ENCODE results near the gene TP53I13. TPM values are rescaled to one million over a fixed set of nuclear protein-coding genes. Genes with fewer than 3 reads are reported as not detected.

TP53I13 gene
- total RNA-seq, 8 experiments from 2014 or later, result 13.0 to 39.6 (median 20.8) TPM

- in situ Hi-C loops (cut with MboI; ENCODE audit: low pct_unique_long_range_greater_than_20kb in 2 of 9, low sequenced_read_pairs in 9 of 9, unreplicated experiment in 9 of 9), result loop anchor here in 1 of 9 experiments (25.0 kb wide), 1 partner anchor 470 kb away; no protein-coding TSS in a partner anchor
- H3K4me3 ChIP-seq, result no peak overlapping the region
- no peak overlapping the region for H3K27ac ChIP-seq
- H3K4me1 ChIP-seq (replicated peaks in 1 of 2), result peaks cover 28 to 34% of the 10 kb centered on the region in 2 donors
- ATAC-seq (replicated peaks in 6 of 8), result peak in 6 of 8 experiments; percentile 0 to 47 (median 29)
- no CpG with 5 or more reads among the region's 16 CpGs for WGBS, 10 experiments
These were observed 48.6 kb downstream of the TP53I13 start for GRCh38 chr17:29617125-29617480.

- Histone ChIP-seq H3K4me3 (no peak overlapping the region), H3K4me1 (replicated peaks in 1 of 2) (peaks cover 29 to 34% of the 10 kb centered on the region in 2 donors), H3K27ac (no peak overlapping the region)
- WGBS, 10 experiments, result 18 to 46% (median 23%) methylated on average over 3 to 15 of the region's 68 CpGs; no CpG with 5 or more reads in 6 of the 10 experiments
- in situ Hi-C loops (cut with MboI; ENCODE audit: low pct_unique_long_range_greater_than_20kb in 2 of 9, low sequenced_read_pairs in 9 of 9, unreplicated experiment in 9 of 9), result loop anchor here in 1 of 9 experiments (25.0 kb wide), 1 partner anchor 470 kb away; no protein-coding TSS in a partner anchor
- no peak for ATAC-seq (replicated peaks in 6 of 8)
These were observed 49.2 kb downstream of the TP53I13 start for GRCh38 chr17:29617481-29618271.

- WGBS, 10 experiments, result 35 to 56% methylated on average over 3 to 4 of the region's 22 CpGs; no CpG with 5 or more reads in 8 of the 10 experiments
- peaks cover 28 to 31% of the 10 kb centered on the region in 2 donors for H3K4me1 ChIP-seq (replicated peaks in 1 of 2)
These were observed 50.0 kb downstream of the TP53I13 start for GRCh38 chr17:29618272-29619065.

GRCh38 chr17:29619251-29619650 lies 50.8 kb downstream of the TP53I13 start:
- ATAC-seq (replicated peaks in 6 of 8), result peak in 1 of 8 experiments; percentile 15
- Histone ChIP-seq H3K27ac (no peak overlapping the region), H3K4me3 (no peak overlapping the region), H3K4me1 (replicated peaks in 1 of 2) (peaks cover 21 to 23% of the 10 kb centered on the region in 2 donors)
- in situ Hi-C loops (cut with MboI; ENCODE audit: low pct_unique_long_range_greater_than_20kb in 2 of 9, low sequenced_read_pairs in 9 of 9, unreplicated experiment in 9 of 9), result loop anchor here in 1 of 9 experiments (25.0 kb wide), 1 partner anchor 468 kb away; no protein-coding TSS in a partner anchor

More at GRCh38 chr17:29618272-29619065, 50.0 kb downstream of the TP53I13 start:
- in situ Hi-C loops (cut with MboI; ENCODE audit: low pct_unique_long_range_greater_than_20kb in 2 of 9, low sequenced_read_pairs in 9 of 9, unreplicated experiment in 9 of 9), result loop anchor here in 1 of 9 experiments (25.0 kb wide), 1 partner anchor 469 kb away; no protein-coding TSS in a partner anchor
- Histone ChIP-seq H3K4me3 (no peak overlapping the region), H3K27ac (no peak overlapping the region)
- no peak for ATAC-seq (replicated peaks in 6 of 8)

- peaks cover 13 to 15% of the 10 kb centered on the region in 2 donors for H3K4me1 ChIP-seq (replicated peaks in 1 of 2)
- ATAC-seq (replicated peaks in 6 of 8), result peak in 1 of 8 experiments; percentile 1
- in situ Hi-C loops (cut with MboI; ENCODE audit: low pct_unique_long_range_greater_than_20kb in 2 of 9, low sequenced_read_pairs in 9 of 9, unreplicated experiment in 9 of 9), result loop anchor here in 1 of 9 experiments (25.0 kb wide), 1 partner anchor 467 kb away; no protein-coding TSS in a partner anchor
- H3K27ac ChIP-seq, result no peak overlapping the region
- WGBS, 10 experiments, result 0 to 100% (median 83%) methylated on average over 1 to 3 of the region's 4 CpGs; no CpG with 5 or more reads in 5 of the 10 experiments
- H3K4me3 ChIP-seq, result no peak overlapping the region
These were observed 51.8 kb downstream of the TP53I13 start for GRCh38 chr17:29620271-29620670.

GRCh38 chr17:29620779-29621500 lies 52.4 kb downstream of the TP53I13 start:
- H3K4me3 ChIP-seq, result no peak overlapping the region
- in situ Hi-C loops (cut with MboI; ENCODE audit: low pct_unique_long_range_greater_than_20kb in 2 of 9, low sequenced_read_pairs in 9 of 9, unreplicated experiment in 9 of 9), result loop anchor here in 1 of 9 experiments (25.0 kb wide), 1 partner anchor 466 kb away; no protein-coding TSS in a partner anchor

GRCh38 chr17:29621751-29622194 lies 53.3 kb downstream of the TP53I13 start:
- H3K27ac ChIP-seq, result no peak overlapping the region
- no peak overlapping the region for H3K4me3 ChIP-seq
- 17 to 91% (median 75%) methylated on average over 1 to 5 of the region's 8 CpGs; no CpG with 5 or more reads in 5 of the 10 experiments for WGBS, 10 experiments
- in situ Hi-C loops (cut with MboI; ENCODE audit: low pct_unique_long_range_greater_than_20kb in 2 of 9, low sequenced_read_pairs in 9 of 9, unreplicated experiment in 9 of 9), result loop anchor here in 1 of 9 experiments (25.0 kb wide), 1 partner anchor 466 kb away; no protein-coding TSS in a partner anchor
- peak in 1 of 8 experiments; percentile 2 for ATAC-seq (replicated peaks in 6 of 8)
- peaks cover 6 to 10% of the 10 kb centered on the region in 2 donors for H3K4me1 ChIP-seq (replicated peaks in 1 of 2)

More at GRCh38 chr17:29620779-29621500, 52.4 kb downstream of the TP53I13 start:
- ATAC-seq (replicated peaks in 6 of 8), result no peak
- peaks cover 10 to 14% of the 10 kb centered on the region in 2 donors for H3K4me1 ChIP-seq (replicated peaks in 1 of 2)
- H3K27ac ChIP-seq, result no peak overlapping the region
- WGBS, 10 experiments, result 93% methylated on average over 3 of the region's 12 CpGs; no CpG with 5 or more reads in 9 of the 10 experiments

Other genes starting within 250 kb of the TP53I13 start
- 10 to 100 TPM; 31.1 to 77.9 (median 49.9) TPM for gene TAOK1, start 178.3 kb upstream of the TP53I13 start, total RNA-seq
- gene ABHD15, start 1.7 kb upstream of the TP53I13 start, total RNA-seq, result 1 to 10 TPM in 7 of 8 experiments, under 1 TPM in 1; 0.87 to 9.5 (median 4.4) TPM
- gene GIT1, start 20.9 kb downstream of the TP53I13 start, total RNA-seq, result 10 to 100 TPM; 27.1 to 43.8 (median 32.0) TPM
- 10 to 100 TPM in 7 of 8 experiments, 1 to 10 TPM in 1; 8.9 to 24.4 (median 17.8) TPM for gene ANKRD13B, start 24.4 kb downstream of the TP53I13 start, total RNA-seq
- 10 to 100 TPM in 2 of 8 experiments, 1 to 10 TPM in 3, under 1 TPM in 3; 0.42 to 24.2 (median 2.3) TPM for gene CORO6, start 54.2 kb downstream of the TP53I13 start, total RNA-seq

Data from motor neuron (in vitro differentiated cells).